ENCODE data around the gene TAAR5. TPM values are rescaled to one million over a fixed set of nuclear protein-coding genes. Genes with fewer than 3 reads are reported as not detected.

The TAAR5 gene
- polyA plus RNA-seq, 1 of the 3 experiments (the other 2 are of a cell fraction) = not detected

GRCh38 chr6:132571774-132572173 lies 17.8 kb downstream of the TAAR5 start:
- no peaks in the 10 kb centered on the region for H3K9me2 ChIP-seq
- no peak for DNase-seq
- H3K4me1 ChIP-seq (ENCODE audit: control insufficient read depth in 1 of 2, insufficient read depth in 2 of 2, low read depth in 1 of 2, low read length in 1 of 2) = no peaks in the 10 kb centered on the region
- TF ChIP-seq NFIC (IDR thresholded peaks at IDR 0.05; ENCODE audit: borderline replicate concordance) = no peak
- no peak for TF ChIP-seq PBX3 (IDR thresholded peaks at IDR 0.05)
- TF ChIP-seq FOSL2 (IDR thresholded peaks at IDR 0.05; ENCODE audit: borderline replicate concordance, low read depth) = no peak
- TF ChIP-seq ZBTB33 (IDR thresholded peaks at IDR 0.05; ENCODE audit: borderline replicate concordance, low read depth) = no peak
- TF ChIP-seq GABPA (IDR thresholded peaks at IDR 0.05; ENCODE audit: low read depth) = no peak
- no peak for TF ChIP-seq TEAD4 (IDR thresholded peaks at IDR 0.05; ENCODE audit: borderline replicate concordance, insufficient read depth)
- no peak for TF ChIP-seq MEF2A (IDR thresholded peaks at IDR 0.05; ENCODE audit: borderline replicate concordance, low read depth)
- no peak for TF ChIP-seq NRF1 (IDR thresholded peaks at IDR 0.05; ENCODE audit: low read depth, low read length)
- TF ChIP-seq ELF1 (IDR thresholded peaks at IDR 0.05) = no peak
- no peak for TF ChIP-seq SMC3 (IDR thresholded peaks at IDR 0.05; ENCODE audit: low read depth, low read length)
- no peak for TF ChIP-seq CTCF (IDR thresholded peaks at IDR 0.05)
- no peak for TF ChIP-seq USF2 (IDR thresholded peaks at IDR 0.05; ENCODE audit: borderline replicate concordance, low read depth, low read length)
- no peaks in the 10 kb centered on the region for H3F3A ChIP-seq (replicated peaks; ENCODE audit: insufficient read depth)
- H3K4me3 ChIP-seq (ENCODE audit: low read depth in 2 of 2, low read length in 1 of 2) = no peak overlapping the region
- ChIA-PET POLR2A (interaction anchor here (0.6 kb wide), 1 partner anchor 21 kb away, joined by 3 read pairs; no protein-coding TSS in a partner anchor), CTCF (no interaction called here)
- no peaks in the 10 kb centered on the region for H3K36me3 ChIP-seq (replicated peaks in 1 of 2; ENCODE audit: control insufficient read depth in 1 of 2, insufficient read depth in 2 of 2, low read length in 1 of 2)
- no peak overlapping the region for H3K27ac ChIP-seq (ENCODE audit: low read depth in 2 of 2, low read length in 1 of 2)
- H3K9me3 ChIP-seq = no peaks in the 10 kb centered on the region
- H3K4me2 ChIP-seq = no peak overlapping the region
- no peaks in the 10 kb centered on the region for H3K79me2 ChIP-seq (ENCODE audit: insufficient read depth)
- no peak overlapping the region for H3K9ac ChIP-seq
- no peak overlapping the region for H2AFZ ChIP-seq (ENCODE audit: low read depth)
- peaks cover 6% of the 10 kb centered on the region; the same call in 1 of the 2 replicates for H3K27me3 ChIP-seq (ENCODE audit: insufficient read depth)
- H4K20me1 ChIP-seq (ENCODE audit: insufficient read depth) = no peaks in the 10 kb centered on the region

Data from SK-N-SH (cell line).